GM21786 (cell line): Measurements from ENCODE around the gene TTC39B.
A peak's percentile ranks its signal among the peaks of the same experiment; 100 is the strongest.

Experiments
- ATAC-seq: cut with Tn5 transposase; IDR thresholded peaks from one replicate; pipeline ENCODE4 v1.9.1; 2021; ENCODE audit not compliant: unreplicated experiment

The TTC39B gene

GRCh38 chr9:15231788-15232635, 75.0 kb downstream of the TTC39B start:
- ATAC-seq = no peak

DNA sequence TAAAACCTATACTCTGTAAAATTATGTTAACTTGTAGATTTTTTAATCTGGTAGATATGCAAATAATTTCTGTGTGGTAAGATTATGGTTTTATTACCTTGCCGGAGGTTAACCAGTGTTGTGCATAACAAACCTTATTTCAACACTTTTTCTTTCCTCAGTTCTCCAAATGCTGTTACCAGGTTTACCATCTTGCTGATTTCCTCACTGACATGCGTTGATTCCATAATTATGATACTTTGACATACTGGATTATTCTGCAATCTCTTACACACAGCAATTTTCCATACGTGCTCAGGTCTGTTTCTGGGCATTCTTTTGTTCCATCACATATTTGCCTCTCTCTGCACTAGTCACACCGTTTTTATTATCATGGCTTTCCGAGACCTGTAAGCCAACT, 77.6 kb downstream of the TTC39B start:
- ATAC-seq = no peak

DNA sequence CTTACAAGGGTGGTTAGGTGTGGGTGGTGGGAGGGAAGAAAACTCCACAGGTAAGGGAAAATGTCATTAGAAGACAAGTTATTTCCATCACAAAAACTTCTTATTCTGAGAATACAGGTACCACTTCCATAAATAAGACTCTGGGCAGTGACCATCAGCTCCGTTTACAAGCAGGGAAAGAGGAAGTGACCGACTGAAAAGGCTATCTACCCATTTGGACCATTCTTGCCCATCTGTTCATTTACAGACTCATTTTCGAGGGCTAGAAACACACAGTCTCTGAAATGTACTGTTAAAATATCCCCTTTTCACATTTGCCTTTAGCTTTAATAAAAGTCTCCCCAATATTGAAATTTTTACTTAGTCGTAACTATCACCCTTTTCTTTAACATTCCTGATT, 79.5 kb downstream of the TTC39B start:
- ATAC-seq = no peak

DNA sequence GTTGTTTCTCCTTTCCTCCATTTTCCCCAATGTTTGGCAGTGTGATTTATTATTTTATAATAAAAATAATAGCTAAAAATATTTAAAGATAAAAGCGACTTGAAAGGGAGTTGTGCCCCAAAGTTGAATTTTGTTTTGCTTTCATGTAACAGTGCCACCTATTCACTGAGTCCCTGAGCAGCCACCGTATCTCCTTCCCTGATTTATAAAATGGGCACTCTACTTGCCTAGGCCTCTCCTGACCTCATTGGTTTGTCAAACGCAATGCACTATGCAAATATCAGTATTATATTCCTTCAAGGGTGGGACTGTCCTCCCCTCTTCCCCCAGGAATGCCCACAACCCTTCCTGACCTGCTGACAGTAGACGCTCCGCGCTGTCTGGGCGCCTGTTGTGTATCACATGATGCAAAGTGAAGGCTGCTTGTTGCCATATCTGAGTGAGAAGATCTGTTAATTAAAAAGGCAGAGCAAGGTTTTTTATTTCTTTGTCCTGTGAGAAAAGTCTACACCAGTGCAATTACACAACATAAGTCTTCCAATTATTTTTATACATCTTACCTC, 81.4 kb downstream of the TTC39B start:
- ATAC-seq = no peak

DNA sequence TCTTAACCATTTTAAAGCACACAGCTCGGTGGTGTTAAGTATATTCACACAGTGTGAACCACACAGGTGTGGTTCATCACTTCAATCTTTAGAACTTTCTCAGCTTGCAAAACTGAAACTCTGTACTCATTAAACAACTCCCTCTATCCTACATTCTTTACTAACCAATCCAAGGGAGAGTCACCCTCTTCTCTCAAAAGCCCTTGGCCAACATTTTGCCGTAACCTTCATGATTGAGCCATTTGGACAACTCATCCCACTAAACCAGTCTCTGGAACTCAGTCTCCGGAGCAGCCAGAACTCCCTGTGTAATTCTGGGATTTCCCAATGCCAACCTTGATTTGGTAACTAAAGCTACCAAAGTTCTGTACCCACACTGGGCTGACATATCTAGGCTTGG, 84.7 kb downstream of the TTC39B start:
- no peak for ATAC-seq

GRCh38 chr9:15221746-15222145, 85.3 kb downstream of the TTC39B start:
- ATAC-seq = no peak

GRCh38 chr9:15220658-15221318, 86.2 kb downstream of the TTC39B start:
- ATAC-seq = no peak

- no peak for ATAC-seq
Observed at GRCh38 chr9:15219546-15219945, 87.5 kb downstream of the TTC39B start.

- ATAC-seq = no peak
Observed at GRCh38 chr9:15218994-15219393, 88.0 kb downstream of the TTC39B start.

GRCh38 chr9:15213249-15213648, 93.8 kb downstream of the TTC39B start:
- no peak for ATAC-seq

DNA sequence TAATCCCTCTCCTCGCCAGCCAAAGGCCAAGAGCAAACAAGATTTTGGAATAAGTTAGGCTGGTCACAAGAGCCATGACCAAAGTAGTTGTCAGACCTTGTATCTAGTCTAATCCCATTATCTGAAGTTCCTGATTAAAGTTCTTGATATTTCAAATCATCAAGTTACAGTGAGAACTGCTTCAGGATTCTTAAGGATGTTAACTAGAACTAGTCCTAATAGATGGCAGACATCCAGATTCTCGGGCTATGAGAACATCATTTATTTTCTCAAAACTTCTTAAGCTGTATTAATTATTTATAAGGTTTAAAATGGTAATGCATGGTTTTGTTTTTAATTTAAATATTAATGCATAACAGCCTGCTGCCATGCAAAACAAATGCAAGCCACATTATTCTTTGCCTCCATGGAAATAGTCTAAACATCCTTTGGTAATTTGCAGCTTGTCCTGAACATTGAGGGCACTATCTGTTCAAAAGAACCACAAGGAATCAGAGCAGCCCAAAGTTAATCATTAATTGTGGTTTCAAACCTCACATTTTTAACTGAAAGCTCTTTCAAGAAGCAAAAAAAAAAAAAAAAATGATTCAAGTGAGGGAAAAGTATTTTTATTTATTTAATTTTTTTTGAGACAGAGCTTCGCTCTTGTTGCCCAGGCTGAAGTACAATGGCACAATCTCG, 95.1 kb downstream of the TTC39B start:
- ATAC-seq = peak; percentile 17

GRCh38 chr9:15211160-15211814, 95.7 kb downstream of the TTC39B start:
- peak; percentile 80 for ATAC-seq

DNA sequence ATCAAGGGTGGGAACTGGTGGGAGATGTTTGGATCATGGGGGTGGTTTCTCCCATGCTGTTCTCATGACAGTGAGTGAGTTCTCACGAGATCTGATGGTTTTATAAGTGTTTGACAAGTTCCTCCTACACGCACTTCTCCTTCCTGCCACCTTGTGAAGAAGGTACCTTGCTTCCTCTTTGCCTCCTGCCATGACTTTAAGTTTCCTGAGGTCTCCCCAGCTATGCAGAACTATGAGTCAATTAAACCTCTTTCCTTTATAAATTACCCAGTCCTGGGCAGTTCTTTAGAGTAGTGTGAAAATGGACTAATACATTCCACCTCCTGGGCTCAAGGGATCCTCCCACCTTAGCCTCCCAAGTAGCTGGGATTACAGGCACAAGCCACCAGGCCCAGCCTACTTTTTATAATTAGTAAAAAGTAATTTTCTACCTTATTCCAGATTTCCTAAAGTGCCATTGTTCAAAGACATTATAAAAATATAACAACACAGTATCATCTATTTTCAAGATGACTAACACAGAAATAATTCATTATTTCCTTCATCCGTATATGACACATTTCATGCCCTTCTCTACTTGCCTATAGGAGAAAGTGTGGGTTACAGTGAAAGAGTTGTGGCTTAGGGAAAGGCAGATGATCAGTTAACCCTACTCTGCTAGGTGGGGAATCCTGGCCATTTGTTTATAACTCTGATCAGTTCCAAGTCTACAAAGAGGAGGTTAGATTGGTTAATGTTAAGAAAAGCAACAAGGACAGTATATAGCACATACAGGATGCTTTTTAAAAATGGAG, 99.9 kb downstream of the TTC39B start:
- ATAC-seq = no peak

DNA sequence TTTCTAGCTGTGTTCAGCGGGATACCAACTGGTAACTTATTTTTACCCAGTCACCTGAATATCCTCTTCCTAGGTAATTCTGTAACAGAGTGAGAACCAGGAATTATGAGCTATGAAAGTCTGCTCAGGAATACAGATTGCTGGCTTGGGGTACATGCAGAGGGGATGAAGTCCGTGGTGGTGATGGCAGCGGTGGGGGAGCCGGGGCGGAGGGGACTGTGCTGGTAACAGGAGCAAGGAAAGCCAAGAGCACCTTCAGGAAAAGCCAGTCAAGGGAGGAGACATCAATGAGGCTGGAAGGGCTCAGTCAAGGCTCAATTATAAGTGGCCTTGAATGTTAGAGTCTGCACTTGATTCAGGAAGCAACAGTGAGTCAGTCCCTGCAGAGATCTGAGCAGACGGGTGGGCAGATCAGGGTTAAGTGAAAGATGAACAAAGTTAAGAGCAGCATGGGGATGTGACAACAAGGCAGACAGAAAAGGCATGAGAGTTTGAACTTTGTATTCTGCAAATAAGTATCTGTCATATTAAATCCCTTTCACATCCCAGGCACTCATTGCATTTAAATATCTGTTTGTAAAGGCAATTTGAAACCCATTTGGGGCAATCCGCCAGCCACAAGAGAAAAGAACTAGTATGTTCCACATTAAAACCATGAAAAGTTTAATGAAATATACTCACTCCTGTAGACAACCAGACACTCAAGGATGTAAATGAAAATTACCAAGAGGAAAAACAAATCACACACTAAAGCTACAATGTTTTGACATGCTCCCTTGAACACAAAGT, 101.2 kb downstream of the TTC39B start:
- ATAC-seq = no peak

- no peak for ATAC-seq
Observed at GRCh38 chr9:15203581-15203980, 103.4 kb downstream of the TTC39B start.

- ATAC-seq = no peak
Observed at GRCh38 chr9:15200111-15200510, 106.9 kb downstream of the TTC39B start.

GRCh38 chr9:15192856-15193255, 114.2 kb downstream of the TTC39B start:
- no peak for ATAC-seq

- ATAC-seq = no peak
Observed at GRCh38 chr9:15191378-15191777, 115.6 kb downstream of the TTC39B start.

GRCh38 chr9:15189481-15189880, 117.5 kb downstream of the TTC39B start:
- no peak for ATAC-seq
